HepG2 (cell line): ENCODE data around the gene P2RX3. TPM values are rescaled to one million over a fixed set of nuclear protein-coding genes. Genes with fewer than 3 reads are reported as not detected.

ENCODE experiments used
- CREBL2 ChIP-seq: sonication (generic); formaldehyde crosslinking; IDR thresholded peaks from 2 replicates; pipeline ENCODE4 v1.8.1; 2023; ENCODE audit warnings: missing genetic modification reagents, mild to moderate bottlenecking, borderline replicate concordance
- DMTF1 ChIP-seq: sonication (generic); formaldehyde crosslinking; IDR thresholded peaks from 2 replicates; pipeline ENCODE4 v1.4.0; 2020; ENCODE audit warnings: mild to moderate bottlenecking, missing genetic modification reagents
- FOXP1 ChIP-seq, 2 experiments: fragments of 450-650 bp in 1 of 2; IDR thresholded peaks; 2 replicates each; pipeline ENCODE4 v1.6.1; 2017 to 2018; ENCODE audit warnings: antibody characterized with exemption in 1 of 2
- GATAD1 ChIP-seq: IDR thresholded peaks from 2 replicates; pipeline ENCODE4 v1.6.1; 2016; ENCODE audit warnings: missing genetic modification reagents, missing compliant biosample characterization
- HNF4A ChIP-seq: sonication (generic); formaldehyde crosslinking; IDR thresholded peaks from 2 replicates; pipeline ENCODE4 v1.4.0; 2020; ENCODE audit warnings: missing genetic modification reagents
- JARID2 ChIP-seq: sonication (generic); formaldehyde crosslinking; IDR thresholded peaks from 2 replicates; pipeline ENCODE4 v1.8.1; 2023; ENCODE audit warnings: missing genetic modification reagents, inconsistent platforms; ENCODE audit not compliant: insufficient replicate concordance
- KLF15 ChIP-seq: sonication (generic); formaldehyde crosslinking; IDR thresholded peaks from 2 replicates; pipeline ENCODE4 v1.8.1; 2023; ENCODE audit warnings: borderline replicate concordance, mild to moderate bottlenecking, inconsistent platforms, missing genetic modification reagents, mixed read lengths
- NFE2L2 ChIP-seq: fragments of 150-350 bp; IDR thresholded peaks from 2 replicates; pipeline ENCODE4 v1.6.1; 2014; ENCODE audit warnings: low read length
- NR2F1 ChIP-seq, 2 experiments: fragments of 450-650 bp in 1 of 2; formaldehyde crosslinking in 1 of 2; IDR thresholded peaks; 2 replicates each; pipeline versions ENCODE4 v1.5.0 to v1.6.1; 2016 to 2020; ENCODE audit warnings: mild to moderate bottlenecking in 1 of 2, missing compliant biosample characterization in 1 of 2, missing genetic modification reagents in 1 of 2, moderate library complexity in 1 of 2
- PHF21A ChIP-seq: sonication (generic); formaldehyde crosslinking; IDR thresholded peaks from 2 replicates; pipeline ENCODE4 v1.5.0; 2020; ENCODE audit warnings: mild to moderate bottlenecking, missing genetic modification reagents
- SALL2 ChIP-seq: sonication (generic); formaldehyde crosslinking; IDR thresholded peaks from 2 replicates; pipeline ENCODE4 v1.8.1; 2023; ENCODE audit warnings: mild to moderate bottlenecking, missing genetic modification reagents, inconsistent platforms
- SOX5 ChIP-seq: IDR thresholded peaks from 2 replicates; pipeline ENCODE4 v1.6.1; 2016; ENCODE audit warnings: borderline replicate concordance
- TP53 ChIP-seq: sonication (generic); formaldehyde crosslinking; conservative IDR thresholded peaks from 2 replicates; pipeline ENCODE4 v1.4.0; 2020; ENCODE audit warnings: missing genetic modification reagents
- YEATS4 ChIP-seq: sonication (generic); formaldehyde crosslinking; IDR thresholded peaks from 2 replicates; pipeline ENCODE4 v1.4.0; 2020; ENCODE audit warnings: missing genetic modification reagents, borderline replicate concordance
- ZBTB34 ChIP-seq: sonication (generic); formaldehyde crosslinking; IDR thresholded peaks from 2 replicates; pipeline ENCODE4 v1.8.0; 2022; ENCODE audit warnings: mild to moderate bottlenecking, missing genetic modification reagents
- ZBTB44 ChIP-seq: sonication (generic); formaldehyde crosslinking; IDR thresholded peaks from 2 replicates; pipeline ENCODE4 v1.4.0; 2020; ENCODE audit warnings: missing genetic modification reagents
- ZNF225 ChIP-seq: sonication (generic); formaldehyde crosslinking; IDR thresholded peaks from 2 replicates; pipeline ENCODE4 v1.4.0; 2020; ENCODE audit warnings: mild to moderate bottlenecking, missing genetic modification reagents
- ZNF276 ChIP-seq: sonication (generic); formaldehyde crosslinking; IDR thresholded peaks from 2 replicates; pipeline ENCODE4 v1.4.0; 2020; ENCODE audit warnings: mild to moderate bottlenecking, low read depth, missing genetic modification reagents
- ZNF660 ChIP-seq: sonication (generic); formaldehyde crosslinking; IDR thresholded peaks from 2 replicates; pipeline ENCODE4 v1.5.1; 2020; ENCODE audit warnings: mild to moderate bottlenecking, low read depth, missing genetic modification reagents, borderline replicate concordance
- ZNF784 ChIP-seq: sonication (generic); formaldehyde crosslinking; IDR thresholded peaks from 2 replicates; pipeline ENCODE4 v1.5.1; 2020; ENCODE audit warnings: missing genetic modification reagents, mild to moderate bottlenecking, borderline replicate concordance
- polyA plus RNA-seq, 8 experiments: library from polyadenylated mRNA; depleted of rRNA in 3 of 8; stranded (reverse) in 7 of 8; unstranded in 1 of 8; fragments of >200 nt; fragmentation: Illumina TruSeq in 4 of 8; extraction: Trizol in 4 of 8; gene quantifications; 2 replicates each; pipeline versions ENCODE4 v1.2.1 to v1.2.3, GENCODE V29; 2011 to 2016; ENCODE audit warnings: low read depth in 4 of 8, missing spikeins in 1 of 8, mixed read lengths in 1 of 8; ENCODE audit not compliant: insufficient read depth in 1 of 8
- total RNA-seq, 5 experiments: library from RNA; depleted of rRNA; stranded (reverse); fragments of >200 nt; fragmentation: Illumina TruSeq; extraction: Trizol; gene quantifications; 2 replicates each; pipeline ENCODE4 v1.2.3, GENCODE V29; 2016; ENCODE audit warnings: low read depth in 1 of 5

P2RX3 gene
- total and polyA plus RNA-seq, 2 of the 13 experiments (the other 11 are each of a cell fraction or from before 2014, with no cell fraction given): 0.08 TPM; not detected in 1

GRCh38 chr11:57324886-57325734, 13.0 kb upstream of the P2RX3 start, which contains the start of gene TNKS1BP1 (continued):
- TF ChIP-seq ZNF276: no peak
- TF ChIP-seq PHF21A (CRISPR knock-in tag): peak; percentile 56; the same call in 1 of the 2 replicates
- TF ChIP-seq NFE2L2: no peak
- TF ChIP-seq ZNF660 (CRISPR knock-in tag): no peak
- 0 out of 2 replicates have a peak, but pooled peaks have one; percentile 52 for TF ChIP-seq SALL2 (CRISPR knock-in tag)
- TF ChIP-seq NR2F1 (CRISPR knock-in tag; IDR thresholded peaks at IDR 0.05): no peak
- 0 out of 2 replicates have a peak, but pooled peaks have one; percentile 18 for TF ChIP-seq ZNF225 (CRISPR knock-in tag)
- TF ChIP-seq KLF15 (CRISPR knock-in tag): 0 out of 2 replicates have a peak, but pooled peaks have one; percentile 47
- TF ChIP-seq JARID2 (CRISPR knock-in tag): no peak
- TF ChIP-seq HNF4A (CRISPR knock-in tag): no peak
- no peak for TF ChIP-seq ZBTB34
- peak; percentile 13; the same call in 1 of the 2 replicates for TF ChIP-seq GATAD1
- peak; percentile 16; the same call in 1 of the 2 replicates for TF ChIP-seq SOX5 (CRISPR knock-in tag)
- TF ChIP-seq ZNF784 (CRISPR knock-in tag): no peak
- no peak for TF ChIP-seq CREBL2 (CRISPR knock-in tag)
- TF ChIP-seq TP53 (CRISPR knock-in tag): 0 out of 2 replicates have a peak, but pooled peaks have one; percentile 19
- no peak for TF ChIP-seq FOXP1 (IDR thresholded peaks at IDR 0.05)
- TF ChIP-seq FOXP1 (CRISPR knock-in tag; IDR thresholded peaks at IDR 0.05): no peak
- TF ChIP-seq ZBTB44 (CRISPR knock-in tag): no peak
- TF ChIP-seq YEATS4 (CRISPR knock-in tag): peak; percentile 84
- no peak for TF ChIP-seq DMTF1
